Fibroblast of the aortic adventitia (primary cell): ENCODE data around the gene GRK3. TPM values are rescaled to one million over a fixed set of nuclear protein-coding genes. Genes with fewer than 3 reads are reported as not detected.

ENCODE experiments used
- DNase-seq: peaks from one replicate; pipeline ENCODE4 v3.0.0-alpha.2; 2010; ENCODE audit warnings: low read depth
- H3K4me3 ChIP-seq: 2 replicates; pipeline ENCODE4 v1.5.1; 2011; ENCODE audit warnings: low read depth, mild to moderate bottlenecking, control low read depth, low read length, moderate library complexity
- small RNA-seq: library from RNA; depleted of rRNA; stranded (forward); fragments of <200 nt; gene quantifications from one replicate; pipeline ENCODE3, GENCODE V24; 2012
- total RNA-seq: library from RNA; depleted of rRNA; stranded (reverse); fragments of >200 nt; gene quantifications from 2 replicates; pipeline ENCODE4 v1.2.3, GENCODE V29; 2012; ENCODE audit warnings: low replicate concordance
- TF ChIP-seq, protein P1 (sequence below): IDR thresholded peaks from 2 replicates; pipeline ENCODE4 v1.5.1; 2011; ENCODE audit warnings: mild to moderate bottlenecking, low read length, control low read depth, inconsistent platforms; ENCODE audit not compliant: insufficient read depth

Gene GRK3
- total RNA-seq, 1 donor: 1.3 TPM

DNA sequence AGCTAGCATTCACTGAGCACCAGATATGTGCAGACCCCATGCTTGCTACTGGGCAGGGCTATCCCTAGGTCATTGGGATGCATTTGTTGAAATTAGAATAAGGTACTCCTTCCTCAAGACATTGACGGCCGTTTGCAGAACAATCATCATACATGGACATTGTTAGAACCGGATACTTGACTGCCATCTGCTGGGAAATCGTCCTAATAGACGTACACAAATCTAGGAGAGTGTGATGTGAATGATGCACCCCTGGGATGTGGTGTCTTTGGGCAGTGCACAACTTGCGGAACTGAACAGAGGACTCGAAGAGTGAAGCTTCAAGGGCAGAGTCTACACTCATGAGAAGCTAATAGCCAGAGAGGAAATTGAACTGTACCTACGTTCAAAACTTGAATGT, 213.4 kb downstream of the GRK3 start:
- DNase-seq: peak; percentile 62
- H3K4me3 ChIP-seq: no peak overlapping the region

More for the DNA sequence above, 213.4 kb downstream of the GRK3 start:
- TF ChIP-seq, protein P1, sequence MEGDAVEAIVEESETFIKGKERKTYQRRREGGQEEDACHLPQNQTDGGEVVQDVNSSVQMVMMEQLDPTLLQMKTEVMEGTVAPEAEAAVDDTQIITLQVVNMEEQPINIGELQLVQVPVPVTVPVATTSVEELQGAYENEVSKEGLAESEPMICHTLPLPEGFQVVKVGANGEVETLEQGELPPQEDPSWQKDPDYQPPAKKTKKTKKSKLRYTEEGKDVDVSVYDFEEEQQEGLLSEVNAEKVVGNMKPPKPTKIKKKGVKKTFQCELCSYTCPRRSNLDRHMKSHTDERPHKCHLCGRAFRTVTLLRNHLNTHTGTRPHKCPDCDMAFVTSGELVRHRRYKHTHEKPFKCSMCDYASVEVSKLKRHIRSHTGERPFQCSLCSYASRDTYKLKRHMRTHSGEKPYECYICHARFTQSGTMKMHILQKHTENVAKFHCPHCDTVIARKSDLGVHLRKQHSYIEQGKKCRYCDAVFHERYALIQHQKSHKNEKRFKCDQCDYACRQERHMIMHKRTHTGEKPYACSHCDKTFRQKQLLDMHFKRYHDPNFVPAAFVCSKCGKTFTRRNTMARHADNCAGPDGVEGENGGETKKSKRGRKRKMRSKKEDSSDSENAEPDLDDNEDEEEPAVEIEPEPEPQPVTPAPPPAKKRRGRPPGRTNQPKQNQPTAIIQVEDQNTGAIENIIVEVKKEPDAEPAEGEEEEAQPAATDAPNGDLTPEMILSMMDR: peak; percentile 46

Small RNA genes lying within 50 kb of the gene (small RNA-seq; reads per million reads assigned to genes)
- not detected for gene RNA5SP494

Other genes starting within 250 kb of the GRK3 start
- gene MYO18B, start 177.5 kb downstream of the GRK3 start, total RNA-seq: 0.08 TPM in 1 of 2 replicates, not detected in the other